ENCODE results near the gene GIPC3. TPM values are rescaled to one million over a fixed set of nuclear protein-coding genes. Genes with fewer than 3 reads are reported as not detected.

Gene GIPC3
- total and polyA plus RNA-seq, 2 donors: 0.52 to 0.91 TPM

DNA sequence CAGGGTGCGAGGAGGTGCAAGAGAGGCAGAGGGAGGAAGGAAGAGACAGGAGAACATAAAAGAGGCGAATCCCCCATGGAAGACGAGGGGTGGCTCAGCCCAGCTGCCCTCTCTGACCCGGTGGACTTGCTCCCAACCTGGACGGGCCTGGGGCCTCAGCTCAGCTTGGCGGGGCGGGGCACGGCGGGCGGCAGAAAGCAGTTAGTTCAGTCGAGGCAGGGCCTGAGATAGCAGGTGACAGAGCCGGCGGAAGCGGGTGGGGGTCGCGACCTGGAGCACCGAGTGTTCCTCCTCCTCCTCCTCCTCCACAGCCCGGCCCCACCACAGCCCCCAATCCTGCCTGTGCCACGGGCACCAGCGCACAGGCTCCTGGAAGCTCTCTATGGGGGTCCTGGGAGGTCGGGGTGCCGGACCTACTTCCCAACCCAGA, 48.3 kb downstream of the GIPC3 start:
- no peaks in the 10 kb centered on the region for H3K4me1 ChIP-seq (ENCODE audit: control insufficient read depth in 2 of 2, insufficient read depth in 2 of 2, low read length in 2 of 2)
- peaks cover 13 to 33% of the 10 kb centered on the region in 2 donors for H3K36me3 ChIP-seq (ENCODE audit: control insufficient read depth in 2 of 2, insufficient read depth in 2 of 2, low read length in 1 of 2)
- H3K4me3 ChIP-seq (ENCODE audit: low read length in 2 of 2): no peak overlapping the region
- H3K27ac ChIP-seq (ENCODE audit: low read depth in 1 of 2, low read length in 1 of 2): no peak overlapping the region
- WGBS: 95% methylated on average over 22 of the region's 22 CpGs
- H3K9me3 ChIP-seq (ENCODE audit: control insufficient read depth in 2 of 2, insufficient read depth in 1 of 2, low read length in 1 of 2): no peaks in the 10 kb centered on the region
- no peak for DNase-seq (ENCODE audit: low read depth in 6 of 9, low spot score in 9 of 9)
- H3K27me3 ChIP-seq (ENCODE audit: control insufficient read depth in 2 of 2, insufficient read depth in 1 of 2, low read length in 1 of 2): no peaks in the 10 kb centered on the region

DNA sequence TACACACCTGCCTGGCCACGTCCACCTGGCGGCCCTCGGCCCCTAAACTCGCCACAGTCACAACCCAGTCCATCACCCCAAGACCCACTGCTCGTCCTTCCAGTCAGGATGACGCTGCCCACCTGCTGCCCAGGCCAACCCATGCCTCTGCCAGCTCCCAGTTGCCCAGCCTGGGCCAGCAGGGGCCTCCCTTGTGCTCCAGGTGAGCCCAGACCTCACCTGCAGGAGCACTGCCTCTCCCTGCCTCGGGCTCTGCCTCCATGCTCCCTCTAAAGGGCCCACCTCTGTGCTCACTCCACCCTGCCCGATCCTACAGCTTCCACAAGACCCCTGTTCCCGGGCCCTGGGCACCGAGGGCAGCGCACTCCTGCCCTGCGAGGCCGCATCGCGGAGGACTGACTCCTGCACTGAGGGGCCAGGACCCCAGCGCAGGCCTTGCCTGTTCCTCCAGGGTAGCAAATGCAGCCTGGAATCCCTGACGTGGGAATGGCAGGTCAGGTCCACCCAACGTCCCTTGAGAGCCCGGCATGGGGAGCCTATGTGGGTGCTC, 49.3 kb downstream of the GIPC3 start:
- no peak for DNase-seq (ENCODE audit: low read depth in 6 of 9, low spot score in 9 of 9)
- Histone ChIP-seq H3K4me1 (ENCODE audit: control insufficient read depth in 2 of 2, insufficient read depth in 2 of 2, low read length in 2 of 2) (no peaks in the 10 kb centered on the region), H3K9me3 (ENCODE audit: control insufficient read depth in 2 of 2, insufficient read depth in 1 of 2, low read length in 1 of 2) (peaks cover 0 to 2% of the 10 kb centered on the region in 2 donors), H3K27me3 (ENCODE audit: control insufficient read depth in 2 of 2, insufficient read depth in 1 of 2, low read length in 1 of 2) (no peaks in the 10 kb centered on the region), H3K27ac (ENCODE audit: low read depth in 1 of 2, low read length in 1 of 2) (no peak overlapping the region), H3K36me3 (ENCODE audit: control insufficient read depth in 2 of 2, insufficient read depth in 2 of 2, low read length in 1 of 2) (peaks cover 16 to 43% of the 10 kb centered on the region in 2 donors), H3K4me3 (ENCODE audit: low read length in 2 of 2) (no peak overlapping the region)
- WGBS: 97% methylated on average over 19 of the region's 19 CpGs

DNA sequence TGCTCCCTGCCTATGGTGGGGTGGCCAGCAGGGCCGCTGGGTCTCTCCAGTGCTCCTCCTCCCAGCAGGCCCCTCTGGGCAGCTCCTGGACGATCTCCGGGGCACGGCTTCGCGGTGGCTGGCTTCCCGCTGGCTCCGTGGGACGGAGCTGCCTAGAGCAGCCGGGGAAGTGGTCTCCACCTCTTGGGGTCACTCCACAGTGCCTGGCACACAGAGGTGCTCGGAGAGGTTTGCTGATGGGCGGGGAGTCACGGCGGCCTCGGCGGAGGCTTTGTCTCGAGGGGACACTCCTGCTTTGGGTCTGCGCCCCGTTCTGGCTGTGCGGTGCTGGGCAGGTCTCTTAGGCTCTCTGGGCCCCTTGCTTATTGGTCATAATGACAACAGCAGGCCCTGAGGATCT, 51.2 kb downstream of the GIPC3 start:
- H3K36me3 ChIP-seq (ENCODE audit: control insufficient read depth in 2 of 2, insufficient read depth in 2 of 2, low read length in 1 of 2): peaks cover 23 to 44% of the 10 kb centered on the region in 2 donors
- H3K9me3 ChIP-seq (ENCODE audit: control insufficient read depth in 2 of 2, insufficient read depth in 1 of 2, low read length in 1 of 2): peaks cover 0 to 2% of the 10 kb centered on the region in 2 donors
- H3K27ac ChIP-seq (ENCODE audit: low read depth in 1 of 2, low read length in 1 of 2): no peak overlapping the region
- DNase-seq (ENCODE audit: low read depth in 6 of 9, low spot score in 9 of 9): no peak
- no peak overlapping the region for H3K4me3 ChIP-seq (ENCODE audit: low read length in 2 of 2)
- 97% methylated on average over 20 of the region's 20 CpGs for WGBS
- H3K4me1 ChIP-seq (ENCODE audit: control insufficient read depth in 2 of 2, insufficient read depth in 2 of 2, low read length in 2 of 2): no peaks in the 10 kb centered on the region
- H3K27me3 ChIP-seq (ENCODE audit: control insufficient read depth in 2 of 2, insufficient read depth in 1 of 2, low read length in 1 of 2): no peaks in the 10 kb centered on the region

DNA sequence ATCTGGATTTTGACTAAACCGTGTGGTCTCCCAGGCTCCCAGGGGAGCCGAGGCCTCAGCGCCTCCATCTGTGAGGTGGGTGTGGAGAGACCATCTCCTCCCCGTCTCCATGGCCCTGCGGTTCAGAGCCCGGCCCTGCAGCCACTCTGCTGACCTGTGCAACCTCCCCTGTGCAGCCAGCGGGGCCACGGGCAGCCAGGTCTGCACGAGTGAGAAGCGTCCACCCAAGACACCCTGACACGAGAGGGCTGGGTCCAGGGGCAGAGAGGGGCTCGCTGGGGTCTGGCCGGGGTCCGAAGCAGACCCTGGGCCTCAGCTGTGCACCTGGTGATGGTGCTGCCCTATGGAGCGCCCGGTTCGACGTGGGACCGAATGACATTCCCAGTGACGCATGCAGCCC, 51.7 kb downstream of the GIPC3 start:
- no peaks in the 10 kb centered on the region for H3K27me3 ChIP-seq (ENCODE audit: control insufficient read depth in 2 of 2, insufficient read depth in 1 of 2, low read length in 1 of 2)
- no peak overlapping the region for H3K4me3 ChIP-seq (ENCODE audit: low read length in 2 of 2)
- H3K4me1 ChIP-seq (ENCODE audit: control insufficient read depth in 2 of 2, insufficient read depth in 2 of 2, low read length in 2 of 2): no peaks in the 10 kb centered on the region
- no peak for DNase-seq (ENCODE audit: low read depth in 6 of 9, low spot score in 9 of 9)
- peaks cover 0 to 2% of the 10 kb centered on the region in 2 donors for H3K9me3 ChIP-seq (ENCODE audit: control insufficient read depth in 2 of 2, insufficient read depth in 1 of 2, low read length in 1 of 2)
- peaks cover 24 to 42% of the 10 kb centered on the region in 2 donors for H3K36me3 ChIP-seq (ENCODE audit: control insufficient read depth in 2 of 2, insufficient read depth in 2 of 2, low read length in 1 of 2)
- H3K27ac ChIP-seq (ENCODE audit: low read depth in 1 of 2, low read length in 1 of 2): no peak overlapping the region
- WGBS: 98% methylated on average over 20 of the region's 20 CpGs

DNA sequence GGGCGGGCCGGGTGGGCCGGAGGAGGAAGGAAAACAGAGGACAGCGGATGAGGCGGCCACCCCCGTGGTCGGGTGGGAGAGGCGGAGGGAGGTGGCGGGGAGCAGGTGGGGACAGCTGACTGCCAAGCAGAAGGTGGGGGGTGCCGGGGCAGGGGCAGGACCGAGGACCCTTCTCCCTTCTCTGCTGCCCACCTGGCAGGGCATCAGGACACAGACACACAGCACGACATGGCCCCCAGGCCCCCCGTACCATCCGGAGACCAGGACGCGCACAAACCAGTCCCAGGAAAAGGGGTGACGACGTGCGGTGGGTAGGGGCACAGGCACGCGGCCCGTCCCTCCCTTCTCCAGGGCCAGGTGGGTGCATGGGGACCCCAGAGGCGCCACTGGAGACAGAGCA, 52.3 kb downstream of the GIPC3 start:
- H3K9me3 ChIP-seq (ENCODE audit: control insufficient read depth in 2 of 2, insufficient read depth in 1 of 2, low read length in 1 of 2): peaks cover 0 to 2% of the 10 kb centered on the region in 2 donors
- WGBS: 96% methylated on average over 23 of the region's 23 CpGs
- DNase-seq (ENCODE audit: low read depth in 6 of 9, low spot score in 9 of 9): no peak

DNA sequence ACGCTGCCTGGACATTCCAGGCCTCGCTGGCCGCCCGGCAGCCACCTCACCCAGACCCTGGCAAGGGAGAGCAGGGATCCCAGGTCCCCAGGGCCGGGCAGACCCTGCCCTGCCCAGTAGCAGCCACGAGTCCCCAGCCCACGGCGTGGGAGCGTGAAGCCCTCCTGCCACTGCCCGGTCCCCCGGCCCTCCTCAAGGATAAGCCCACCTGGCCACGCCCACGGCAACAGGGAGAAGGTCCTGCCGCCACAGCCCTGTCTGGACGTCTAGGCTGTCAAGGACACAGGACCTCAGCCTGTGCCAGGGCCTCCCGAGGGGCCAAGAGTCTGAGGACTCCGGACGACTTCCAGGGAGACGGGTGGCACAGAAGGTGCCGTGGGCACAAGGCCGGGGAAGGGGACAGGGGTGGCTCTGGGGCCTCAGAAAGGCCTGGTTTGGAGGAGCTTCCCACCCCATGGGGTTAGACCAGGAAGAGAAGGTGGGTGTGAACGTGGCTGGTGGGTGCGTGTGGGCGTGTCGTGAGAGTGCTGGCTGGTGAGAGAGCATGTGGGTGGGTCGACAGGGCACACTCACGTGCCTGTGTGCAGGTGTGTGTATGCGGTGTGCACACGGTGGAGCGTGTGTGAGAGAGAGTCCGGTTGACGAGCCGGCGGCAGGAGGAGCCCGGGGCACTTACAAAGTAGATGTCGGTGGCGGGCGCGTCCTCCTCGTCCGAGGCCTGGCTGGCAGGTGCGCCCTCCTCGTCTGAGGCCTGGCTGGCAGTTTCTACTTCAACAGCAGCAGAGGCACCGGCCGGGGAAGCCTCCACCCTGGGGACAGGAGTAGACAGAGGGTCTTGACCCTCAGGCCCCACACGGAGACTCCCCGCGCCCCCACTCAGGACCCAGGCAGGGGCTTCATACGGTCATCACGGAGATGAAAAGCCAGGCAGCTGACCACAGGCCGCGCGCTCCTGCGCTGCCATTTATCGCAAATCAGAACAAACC, 53.2 kb downstream of the GIPC3 start:
- no peak for DNase-seq (ENCODE audit: low read depth in 6 of 9, low spot score in 9 of 9)
- Histone ChIP-seq H3K27me3 (ENCODE audit: control insufficient read depth in 2 of 2, insufficient read depth in 1 of 2, low read length in 1 of 2) (no peaks in the 10 kb centered on the region), H3K4me1 (ENCODE audit: control insufficient read depth in 2 of 2, insufficient read depth in 2 of 2, low read length in 2 of 2) (no peaks in the 10 kb centered on the region), H3K4me3 (ENCODE audit: low read length in 2 of 2) (no peak overlapping the region), H3K9me3 (ENCODE audit: control insufficient read depth in 2 of 2, insufficient read depth in 1 of 2, low read length in 1 of 2) (peaks cover 0 to 2% of the 10 kb centered on the region in 2 donors), H3K27ac (ENCODE audit: low read depth in 1 of 2, low read length in 1 of 2) (no peak overlapping the region), H3K36me3 (ENCODE audit: control insufficient read depth in 2 of 2, insufficient read depth in 2 of 2, low read length in 1 of 2) (peaks cover 29 to 39% of the 10 kb centered on the region in 2 donors)
- 97% methylated on average over 55 of the region's 55 CpGs for WGBS

More for the DNA sequence above, 52.3 kb downstream of the GIPC3 start:
- Histone ChIP-seq H3K4me3 (ENCODE audit: low read length in 2 of 2) (no peak overlapping the region), H3K27me3 (ENCODE audit: control insufficient read depth in 2 of 2, insufficient read depth in 1 of 2, low read length in 1 of 2) (no peaks in the 10 kb centered on the region), H3K36me3 (ENCODE audit: control insufficient read depth in 2 of 2, insufficient read depth in 2 of 2, low read length in 1 of 2) (peaks cover 24 to 36% of the 10 kb centered on the region in 2 donors), H3K4me1 (ENCODE audit: control insufficient read depth in 2 of 2, insufficient read depth in 2 of 2, low read length in 2 of 2) (no peaks in the 10 kb centered on the region), H3K27ac (ENCODE audit: low read depth in 1 of 2, low read length in 1 of 2) (no peak overlapping the region)

DNA sequence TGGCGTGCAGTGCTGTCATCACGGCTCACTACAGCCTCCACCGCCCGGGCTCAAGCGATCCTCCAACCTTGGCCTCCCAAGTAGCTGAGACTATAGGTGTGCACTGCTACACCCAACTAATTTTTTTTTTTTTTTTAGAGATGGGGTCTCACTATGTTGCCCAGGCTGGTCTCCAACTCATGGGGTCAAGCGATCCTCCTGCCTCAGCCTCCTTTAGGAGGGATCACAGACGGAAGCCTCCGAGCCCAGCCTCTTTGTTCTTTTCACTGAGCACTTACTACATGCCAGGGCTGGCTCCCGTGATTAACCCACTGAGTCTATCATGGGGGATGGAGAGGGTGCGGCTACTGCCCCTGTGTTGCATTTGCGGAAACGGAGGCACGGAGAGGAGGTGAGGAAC, 54.2 kb downstream of the GIPC3 start:
- Histone ChIP-seq H3K9me3 (ENCODE audit: control insufficient read depth in 2 of 2, insufficient read depth in 1 of 2, low read length in 1 of 2) (peaks cover 0 to 2% of the 10 kb centered on the region in 2 donors), H3K4me1 (ENCODE audit: control insufficient read depth in 2 of 2, insufficient read depth in 2 of 2, low read length in 2 of 2) (no peaks in the 10 kb centered on the region), H3K27me3 (ENCODE audit: control insufficient read depth in 2 of 2, insufficient read depth in 1 of 2, low read length in 1 of 2) (no peaks in the 10 kb centered on the region), H3K27ac (ENCODE audit: low read depth in 1 of 2, low read length in 1 of 2) (no peak overlapping the region), H3K4me3 (ENCODE audit: low read length in 2 of 2) (no peak overlapping the region), H3K36me3 (ENCODE audit: control insufficient read depth in 2 of 2, insufficient read depth in 2 of 2, low read length in 1 of 2) (peaks cover 29 to 41% of the 10 kb centered on the region in 2 donors)
- 97% methylated on average over 13 of the region's 13 CpGs for WGBS
- DNase-seq (ENCODE audit: low read depth in 6 of 9, low spot score in 9 of 9): no peak

DNA sequence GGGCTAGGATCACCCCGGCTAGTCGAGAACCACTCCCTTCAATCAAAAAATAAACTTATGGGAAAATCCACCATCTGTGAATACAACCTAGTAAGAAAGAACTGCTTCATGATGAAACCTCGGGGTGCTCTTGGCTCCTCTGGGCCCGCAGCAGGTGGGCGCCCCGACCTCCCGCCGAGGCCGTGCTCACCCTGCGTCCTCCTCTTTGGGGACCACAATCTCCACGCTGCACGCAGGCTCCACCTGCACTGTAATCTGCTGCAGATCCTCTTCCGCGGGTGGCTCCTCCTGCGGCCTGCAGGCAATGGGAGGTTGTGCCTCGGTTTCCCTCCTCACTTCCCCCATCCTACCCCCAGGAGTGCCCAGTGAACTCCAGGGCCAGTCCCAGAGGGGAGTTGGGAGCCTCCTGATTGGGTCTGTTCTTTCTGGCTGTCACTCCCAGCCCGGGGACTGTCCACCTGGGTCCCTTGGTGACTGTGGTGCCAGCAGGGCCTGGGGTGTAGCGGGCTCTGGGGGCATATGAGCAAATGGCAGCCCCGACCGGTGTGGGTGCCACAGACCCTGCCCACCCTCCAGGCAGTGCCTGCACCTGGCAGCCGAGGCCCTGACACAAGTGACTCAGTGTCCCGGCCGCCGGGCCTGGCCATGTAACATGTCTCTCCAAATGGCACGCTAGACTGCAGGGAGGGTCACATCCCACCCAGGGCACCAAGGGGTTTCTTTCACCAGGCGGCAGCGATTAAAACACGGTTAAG, 56.4 kb downstream of the GIPC3 start:
- DNase-seq (ENCODE audit: low read depth in 6 of 9, low spot score in 9 of 9): no peak
- Histone ChIP-seq H3K4me1 (ENCODE audit: control insufficient read depth in 2 of 2, insufficient read depth in 2 of 2, low read length in 2 of 2) (no peaks in the 10 kb centered on the region), H3K9me3 (ENCODE audit: control insufficient read depth in 2 of 2, insufficient read depth in 1 of 2, low read length in 1 of 2) (peaks cover 0 to 2% of the 10 kb centered on the region in 2 donors), H3K27ac (ENCODE audit: low read depth in 1 of 2, low read length in 1 of 2) (no peak overlapping the region), H3K36me3 (ENCODE audit: control insufficient read depth in 2 of 2, insufficient read depth in 2 of 2, low read length in 1 of 2) (peaks cover 33 to 55% of the 10 kb centered on the region in 2 donors), H3K4me3 (ENCODE audit: low read length in 2 of 2) (no peak overlapping the region), H3K27me3 (ENCODE audit: control insufficient read depth in 2 of 2, insufficient read depth in 1 of 2, low read length in 1 of 2) (no peaks in the 10 kb centered on the region)
- 98% methylated on average over 28 of the region's 28 CpGs for WGBS
